KMS-11 (cell line): ENCODE results near the gene STARD13.

Source experiments
- H2AFZ ChIP-seq: fragments of 200-600 bp; sonication (generic); 2 replicates; pipeline ENCODE4 v1.6.1; 2016; ENCODE audit warnings: antibody characterized with exemption, mixed run types, low read depth
- H3K27ac ChIP-seq: fragments of 200-600 bp; sonication (generic); 2 replicates; pipeline ENCODE4 v1.6.1; 2016; ENCODE audit warnings: mild to moderate bottlenecking, mixed run types
- H3K27me3 ChIP-seq: fragments of 200-600 bp; sonication (generic); 2 replicates; pipeline ENCODE4 v1.6.1; 2017; ENCODE audit warnings: mild to moderate bottlenecking, low read depth, mixed run types, moderate library complexity; ENCODE audit not compliant: insufficient read depth
- H3K36me3 ChIP-seq: fragments of 200-600 bp; sonication (generic); 2 replicates; pipeline ENCODE4 v1.6.1; 2017; ENCODE audit warnings: mild to moderate bottlenecking, mixed run types; ENCODE audit not compliant: insufficient read depth
- H3K4me1 ChIP-seq: fragments of 200-600 bp; sonication (generic); 2 replicates; pipeline ENCODE4 v1.6.1; 2016; ENCODE audit warnings: mild to moderate bottlenecking, low read depth, mixed run types; ENCODE audit not compliant: poor library complexity, severe bottlenecking
- H3K4me2 ChIP-seq: fragments of 200-600 bp; sonication (generic); 2 replicates; pipeline ENCODE4 v1.7.0; 2016; ENCODE audit warnings: mild to moderate bottlenecking, mixed run types
- H3K4me3 ChIP-seq: fragments of 200-600 bp; sonication (generic); IDR thresholded peaks from 2 replicates; pipeline ENCODE4 v1.6.1; 2017; ENCODE audit warnings: low read depth, low read length, mixed read lengths; ENCODE audit not compliant: insufficient read depth
- H3K79me2 ChIP-seq: fragments of 200-600 bp; sonication (generic); 2 replicates; pipeline ENCODE4 v1.6.1; 2016; ENCODE audit warnings: low read depth, mixed run types; ENCODE audit not compliant: insufficient read depth
- H3K9ac ChIP-seq: fragments of 200-600 bp; sonication (generic); 2 replicates; pipeline ENCODE4 v1.6.1; 2016; ENCODE audit warnings: mild to moderate bottlenecking, mixed run types
- H4K20me1 ChIP-seq: fragments of 200-600 bp; sonication (generic); 2 replicates; pipeline ENCODE4 v1.6.1; 2016; ENCODE audit warnings: mild to moderate bottlenecking, mixed run types; ENCODE audit not compliant: insufficient read depth
- TF ChIP-seq, protein P1 (sequence below): fragments of 200-600 bp; sonication (generic); conservative IDR thresholded peaks from 2 replicates; pipeline ENCODE4 v1.6.1; 2017; ENCODE audit warnings: low read depth, mild to moderate bottlenecking, antibody characterized with exemption, low read length, moderate library complexity, mixed read lengths

Gene STARD13

DNA sequence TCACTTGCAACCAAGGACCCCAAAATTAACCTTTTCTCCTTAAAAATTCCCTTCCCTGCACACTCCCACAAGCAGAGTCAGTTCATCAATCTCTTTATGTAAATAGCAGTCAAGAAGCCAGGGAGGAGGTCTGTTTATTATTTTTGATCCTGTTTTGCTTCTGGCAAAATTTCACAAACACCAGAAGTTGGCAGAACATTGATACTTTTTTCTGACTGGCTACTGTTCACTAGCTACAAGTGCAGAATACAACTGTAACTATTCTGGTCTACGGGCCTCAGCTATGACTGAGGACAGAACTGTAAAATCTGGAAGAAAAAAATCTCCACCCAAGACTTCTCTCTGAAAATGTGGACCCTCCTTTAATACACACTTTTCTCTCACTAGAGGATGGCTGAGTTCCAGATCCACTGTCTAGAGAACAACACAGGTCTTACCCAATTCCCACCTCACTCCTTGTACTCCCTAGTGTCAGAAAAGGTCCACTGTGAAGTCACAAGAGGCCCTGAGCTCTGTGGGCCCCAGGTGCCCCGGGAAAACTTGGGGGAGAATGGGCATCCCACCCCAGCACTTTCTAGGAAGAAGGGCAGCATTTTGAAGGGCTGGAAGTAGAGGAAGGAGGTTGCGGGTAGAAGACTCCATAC, 14.5 kb downstream of the STARD13 start:
- Histone ChIP-seq H3K4me3 (no peak overlapping the region), H3K36me3 (no peaks in the 10 kb centered on the region), H4K20me1 (no peaks in the 10 kb centered on the region), H3K9ac (no peak overlapping the region), H3K4me1 (no peaks in the 10 kb centered on the region), H3K4me2 (no peak overlapping the region), H2AFZ (no peak overlapping the region), H3K27ac (no peak overlapping the region), H3K79me2 (no peaks in the 10 kb centered on the region), H3K27me3 (no peaks in the 10 kb centered on the region)
- TF ChIP-seq, protein P1, sequence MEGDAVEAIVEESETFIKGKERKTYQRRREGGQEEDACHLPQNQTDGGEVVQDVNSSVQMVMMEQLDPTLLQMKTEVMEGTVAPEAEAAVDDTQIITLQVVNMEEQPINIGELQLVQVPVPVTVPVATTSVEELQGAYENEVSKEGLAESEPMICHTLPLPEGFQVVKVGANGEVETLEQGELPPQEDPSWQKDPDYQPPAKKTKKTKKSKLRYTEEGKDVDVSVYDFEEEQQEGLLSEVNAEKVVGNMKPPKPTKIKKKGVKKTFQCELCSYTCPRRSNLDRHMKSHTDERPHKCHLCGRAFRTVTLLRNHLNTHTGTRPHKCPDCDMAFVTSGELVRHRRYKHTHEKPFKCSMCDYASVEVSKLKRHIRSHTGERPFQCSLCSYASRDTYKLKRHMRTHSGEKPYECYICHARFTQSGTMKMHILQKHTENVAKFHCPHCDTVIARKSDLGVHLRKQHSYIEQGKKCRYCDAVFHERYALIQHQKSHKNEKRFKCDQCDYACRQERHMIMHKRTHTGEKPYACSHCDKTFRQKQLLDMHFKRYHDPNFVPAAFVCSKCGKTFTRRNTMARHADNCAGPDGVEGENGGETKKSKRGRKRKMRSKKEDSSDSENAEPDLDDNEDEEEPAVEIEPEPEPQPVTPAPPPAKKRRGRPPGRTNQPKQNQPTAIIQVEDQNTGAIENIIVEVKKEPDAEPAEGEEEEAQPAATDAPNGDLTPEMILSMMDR, result no peak

DNA sequence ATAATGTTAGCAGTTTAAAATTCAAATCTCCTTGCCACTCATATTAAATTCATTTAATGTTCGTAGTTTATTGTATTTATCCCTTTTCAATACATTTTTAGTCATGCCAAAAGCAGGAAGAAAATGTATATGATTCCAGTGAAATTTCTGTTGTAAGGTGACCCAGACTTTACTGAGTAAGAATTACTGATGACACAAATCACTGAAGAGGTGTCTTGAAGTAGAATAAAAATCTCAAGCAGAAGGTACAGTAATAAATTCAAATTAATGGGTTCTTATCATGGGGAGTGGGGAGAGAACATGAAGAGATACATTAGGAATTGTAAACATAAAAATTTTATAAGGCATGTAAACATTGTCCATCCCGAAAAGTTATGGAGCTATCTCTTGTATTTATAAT, 19.9 kb downstream of the STARD13 start:
- no peak overlapping the region for H2AFZ ChIP-seq
- no peaks in the 10 kb centered on the region for H3K27me3 ChIP-seq
- H4K20me1 ChIP-seq, result no peaks in the 10 kb centered on the region
- no peak overlapping the region for H3K4me2 ChIP-seq
- H3K27ac ChIP-seq, result no peak overlapping the region
- no peak overlapping the region for H3K9ac ChIP-seq
- H3K4me3 ChIP-seq, result no peak overlapping the region
- no peaks in the 10 kb centered on the region for H3K4me1 ChIP-seq
- TF ChIP-seq, protein P1, result no peak
- no peaks in the 10 kb centered on the region for H3K36me3 ChIP-seq
- no peaks in the 10 kb centered on the region for H3K79me2 ChIP-seq

DNA sequence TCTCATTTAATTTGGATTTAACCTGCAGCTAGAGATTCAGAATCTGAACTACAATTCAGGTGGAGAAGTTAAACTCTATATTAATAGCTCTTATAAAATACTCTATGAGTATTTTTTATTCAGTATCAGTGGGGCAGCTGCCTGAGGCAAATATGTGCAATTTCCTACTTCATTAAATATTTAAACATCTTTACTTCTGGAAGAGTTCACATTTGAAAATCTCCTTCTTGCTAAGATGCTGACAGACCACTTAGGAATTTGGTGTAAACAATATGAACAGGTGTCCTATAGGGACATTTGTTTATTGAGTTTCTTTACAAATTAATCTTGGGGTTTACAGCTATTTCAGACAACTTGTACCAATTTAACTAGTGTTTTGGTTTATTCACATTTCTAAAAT, 20.4 kb downstream of the STARD13 start:
- Histone ChIP-seq H3K27ac (no peak overlapping the region), H3K4me1 (no peaks in the 10 kb centered on the region), H3K9ac (no peak overlapping the region), H3K4me2 (no peak overlapping the region), H2AFZ (no peak overlapping the region), H3K36me3 (no peaks in the 10 kb centered on the region), H3K79me2 (no peaks in the 10 kb centered on the region), H3K27me3 (no peaks in the 10 kb centered on the region), H4K20me1 (no peaks in the 10 kb centered on the region), H3K4me3 (no peak overlapping the region)
- TF ChIP-seq, protein P1, result no peak

DNA sequence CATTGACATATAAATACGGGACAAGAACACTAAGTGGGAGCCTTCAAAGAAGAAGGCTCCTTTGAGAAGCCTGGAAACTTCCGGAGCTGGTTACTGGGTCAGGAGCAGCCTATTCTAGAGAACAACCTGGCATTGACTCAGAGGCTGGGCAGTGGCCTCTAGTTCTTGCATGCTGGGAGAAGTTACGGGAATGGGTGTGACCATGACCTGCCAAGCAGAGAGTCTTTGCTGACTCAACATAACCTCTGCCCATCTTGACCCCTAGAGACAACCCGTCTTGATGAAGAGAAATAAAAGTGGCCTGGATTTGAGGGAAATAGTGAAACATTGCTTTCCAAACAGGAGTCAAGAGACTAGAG, 21.0 kb downstream of the STARD13 start:
- Histone ChIP-seq H3K79me2 (no peaks in the 10 kb centered on the region), H3K27ac (no peak overlapping the region), H3K36me3 (no peaks in the 10 kb centered on the region), H3K9ac (no peak overlapping the region), H2AFZ (no peak overlapping the region), H3K4me2 (no peak overlapping the region), H3K4me3 (no peak overlapping the region), H3K27me3 (no peaks in the 10 kb centered on the region), H4K20me1 (no peaks in the 10 kb centered on the region), H3K4me1 (no peaks in the 10 kb centered on the region)
- TF ChIP-seq, protein P1, result no peak
